Osteoblast (primary cell): ENCODE results near the gene CEP152. TPM values are rescaled to one million over a fixed set of nuclear protein-coding genes. Genes with fewer than 3 reads are reported as not detected.

Experiments
- DNase-seq: peaks from one replicate; pipeline ENCODE4 v3.0.0; 2011; ENCODE audit warnings: low spot score, mixed read lengths; ENCODE audit not compliant: insufficient read length; ENCODE audit errors: missing footprints
- H2AFZ ChIP-seq: 2 replicates; pipeline ENCODE4 v1.6.0; 2011; ENCODE audit warnings: mild to moderate bottlenecking, low read length
- H3K27ac ChIP-seq: 2 replicates; pipeline ENCODE4 v1.5.1; 2011; ENCODE audit warnings: mild to moderate bottlenecking, low read depth, low read length, moderate library complexity
- H3K27me3 ChIP-seq: 2 replicates; pipeline ENCODE4 v1.6.0; 2012; ENCODE audit warnings: mild to moderate bottlenecking, control low read depth, inconsistent platforms, low read length, moderate library complexity; ENCODE audit not compliant: insufficient read depth
- H3K36me3 ChIP-seq: 2 replicates; pipeline ENCODE4 v1.5.1; 2011; ENCODE audit warnings: mild to moderate bottlenecking, low read length, control low read depth, moderate library complexity; ENCODE audit not compliant: insufficient read depth
- H3K4me1 ChIP-seq: 2 replicates; pipeline ENCODE4 v1.5.1; 2011; ENCODE audit warnings: mild to moderate bottlenecking, low read length, control low read depth, moderate library complexity; ENCODE audit not compliant: insufficient read depth
- H3K4me2 ChIP-seq: 2 replicates; pipeline ENCODE4 v1.6.0; 2011; ENCODE audit warnings: mild to moderate bottlenecking, low read length; ENCODE audit not compliant: insufficient read depth
- H3K4me3 ChIP-seq: fragments of 200-600 bp; sonication (generic); 3 replicates; pipeline ENCODE4 v1.5.1; 2012; ENCODE audit warnings: mild to moderate bottlenecking, low read length, inconsistent platforms; ENCODE audit not compliant: insufficient read depth
- H3K79me2 ChIP-seq: 2 replicates; pipeline ENCODE4 v1.6.0; 2012; ENCODE audit warnings: mild to moderate bottlenecking, low read length, control low read depth, inconsistent platforms; ENCODE audit not compliant: insufficient read depth
- H3K9me3 ChIP-seq: 2 replicates; pipeline ENCODE4 v1.5.1; 2011; ENCODE audit warnings: low read depth, low read length, control low read depth
- H4K20me1 ChIP-seq: 2 replicates; pipeline ENCODE4 v1.6.0; 2012; ENCODE audit warnings: mild to moderate bottlenecking, low read length, control low read depth; ENCODE audit not compliant: insufficient read depth
- CTCF ChIP-seq: IDR thresholded peaks from 2 replicates; pipeline ENCODE4 v1.5.1; 2011; ENCODE audit warnings: mild to moderate bottlenecking, low read depth, low read length, moderate library complexity; ENCODE audit errors: extremely low read depth
- total RNA-seq: library from RNA; depleted of rRNA; stranded (reverse); fragments of >200 nt; gene quantifications from 2 replicates; pipeline ENCODE4 v1.2.3, GENCODE V29; 2012

The CEP152 gene
- total RNA-seq, 1 donor = 4.3 TPM

DNA sequence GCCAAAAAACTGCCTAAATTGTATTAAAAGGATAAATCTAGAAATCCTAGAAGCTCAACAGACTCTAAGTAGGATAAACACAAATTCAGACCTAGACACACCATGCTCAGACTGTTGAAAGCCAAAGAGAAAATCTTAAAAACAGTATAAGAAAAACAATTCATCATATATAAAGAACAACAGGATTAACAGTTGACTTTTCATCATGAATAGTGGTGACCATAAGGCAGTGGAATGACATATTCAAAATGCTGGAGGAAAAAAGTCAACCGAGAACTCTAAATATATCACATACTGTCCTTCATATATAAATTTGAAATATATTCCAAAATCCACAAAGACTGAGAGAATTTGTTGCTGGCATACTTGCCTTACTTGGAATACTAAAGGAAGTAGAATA lies 77.3 kb downstream of the CEP152 start:
- Histone ChIP-seq H3K4me3 (no peak overlapping the region), H3K9me3 (no peaks in the 10 kb centered on the region), H3K4me2 (no peak overlapping the region), H3K27me3 (no peaks in the 10 kb centered on the region), H3K4me1 (no peaks in the 10 kb centered on the region), H4K20me1 (no peaks in the 10 kb centered on the region), H3K79me2 (no peaks in the 10 kb centered on the region), H3K27ac (no peak overlapping the region), H2AFZ (no peak overlapping the region), H3K36me3 (no peaks in the 10 kb centered on the region)
- no peak for TF ChIP-seq CTCF
- no peak for DNase-seq

GRCh38 chr15:48730506-48730905 lies 80.4 kb downstream of the CEP152 start:
- H3K4me1 ChIP-seq = no peaks in the 10 kb centered on the region
- DNase-seq = no peak
- H3K79me2 ChIP-seq = no peaks in the 10 kb centered on the region
- H3K36me3 ChIP-seq = no peaks in the 10 kb centered on the region
- H3K9me3 ChIP-seq = no peaks in the 10 kb centered on the region
- H3K4me3 ChIP-seq = no peak overlapping the region
- no peak overlapping the region for H3K27ac ChIP-seq
- H4K20me1 ChIP-seq = no peaks in the 10 kb centered on the region
- H2AFZ ChIP-seq = no peak overlapping the region
- no peak overlapping the region for H3K4me2 ChIP-seq
- no peaks in the 10 kb centered on the region for H3K27me3 ChIP-seq
- TF ChIP-seq CTCF = no peak

DNA sequence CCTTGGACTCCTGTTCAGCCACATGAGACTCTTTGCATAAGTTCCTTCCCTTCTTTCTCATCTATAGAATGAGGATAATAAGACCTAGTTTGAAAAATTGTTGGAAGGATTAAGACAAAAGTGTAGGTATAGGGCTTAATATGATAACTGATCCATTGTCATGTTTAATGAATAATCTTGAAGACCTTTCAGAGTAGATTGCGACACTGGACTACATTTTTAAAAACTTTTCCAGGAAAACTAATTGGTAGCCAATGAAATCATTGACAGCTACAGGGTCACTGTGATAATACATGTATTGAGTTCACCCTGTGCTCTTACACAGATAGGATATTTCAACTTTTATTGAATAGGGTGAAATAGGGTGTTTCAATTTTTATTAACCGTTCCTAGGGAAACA lies 86.9 kb downstream of the CEP152 start:
- peak overlapping the region; percentile 60 for H3K27ac ChIP-seq
- no peaks in the 10 kb centered on the region for H3K9me3 ChIP-seq

More for the DNA sequence above, 86.9 kb downstream of the CEP152 start:
- Histone ChIP-seq H4K20me1 (no peaks in the 10 kb centered on the region), H3K4me1 (peaks cover 25% of the 10 kb centered on the region), H3K27me3 (no peaks in the 10 kb centered on the region), H3K36me3 (no peaks in the 10 kb centered on the region), H2AFZ (no peak overlapping the region), H3K4me2 (no peak overlapping the region), H3K4me3 (no peak overlapping the region), H3K79me2 (no peaks in the 10 kb centered on the region)
- TF ChIP-seq CTCF = no peak
- no peak for DNase-seq
